ENCODE measurements around the gene ANXA4.
"Not testable (repeated sequence)": the region's sequence is repeated elsewhere in the genome, so short reads cannot be mapped to it uniquely, and the experiment has no call there.

The ANXA4 gene

DNA sequence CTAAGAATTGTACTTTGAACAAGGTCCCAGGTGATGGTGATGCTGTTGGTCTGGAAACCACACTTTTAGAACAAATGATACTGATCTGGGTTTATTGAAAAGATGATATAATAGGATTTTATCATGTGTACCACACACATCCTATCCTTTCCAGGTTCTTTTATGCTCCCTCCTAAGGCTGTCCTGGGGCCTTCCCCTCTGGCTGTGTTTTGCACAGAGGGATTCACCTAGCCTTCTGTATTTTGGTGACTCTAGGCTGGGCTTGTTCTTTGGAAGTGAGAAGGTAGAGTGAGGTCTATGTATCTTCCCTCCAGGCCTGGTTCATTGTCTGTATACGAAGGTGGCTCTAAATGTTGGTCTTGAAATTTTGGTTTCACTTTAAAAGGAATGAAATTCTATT is 12.7 kb downstream of the ANXA4 start:
- no peak for DNase-seq (ENCODE audit: low read depth)

DNA sequence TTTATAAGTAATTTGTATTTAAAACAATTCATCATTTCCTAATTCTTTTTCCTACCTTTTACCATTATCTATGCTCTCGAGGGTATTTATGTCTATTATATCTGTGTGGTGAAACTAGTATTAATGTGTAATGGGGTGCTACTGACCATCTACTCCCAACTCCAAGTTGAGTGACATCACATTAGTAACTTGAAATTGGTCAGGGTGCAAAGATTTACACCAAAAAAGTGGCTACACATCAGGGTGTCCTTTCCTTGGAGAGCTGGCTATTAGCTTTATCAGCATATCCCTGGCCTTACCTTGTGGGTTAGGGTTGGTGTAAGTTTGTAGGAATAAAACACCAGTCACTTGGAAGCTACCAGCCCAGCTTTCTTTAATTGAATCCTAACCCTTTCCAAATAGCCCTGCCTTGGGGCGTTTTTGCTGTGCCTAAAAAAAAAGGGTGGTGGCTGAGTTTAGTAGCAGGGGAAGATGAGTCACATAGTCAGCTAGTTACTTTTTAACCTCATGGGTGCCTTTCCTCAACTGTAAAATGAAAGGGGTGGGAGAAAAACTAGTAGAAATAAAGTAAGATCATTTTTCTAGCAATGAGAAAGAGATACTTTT is 14.0 kb downstream of the ANXA4 start:
- DNase-seq (ENCODE audit: low read depth): peak; percentile 90

DNA sequence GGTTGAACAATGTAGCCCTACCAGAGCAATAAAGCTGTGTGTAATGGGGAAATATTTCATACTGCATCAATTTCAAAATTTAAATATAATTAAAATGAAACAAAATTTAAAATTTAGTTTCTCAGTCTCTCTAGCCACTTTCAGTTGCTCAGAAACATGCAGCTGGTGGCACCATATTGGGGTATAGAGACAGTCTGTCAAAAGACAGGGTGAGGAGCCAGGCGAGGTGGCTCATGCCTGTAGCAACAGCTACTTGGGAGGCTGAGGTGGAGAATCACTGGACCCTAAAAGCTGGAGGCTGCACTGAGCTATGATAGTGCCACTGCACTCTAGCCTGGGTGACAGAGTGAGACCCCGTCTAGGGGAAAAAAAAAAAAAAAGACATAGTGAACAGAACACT is 20.1 kb downstream of the ANXA4 start:
- DNase-seq (ENCODE audit: low read depth): no peak

DNA sequence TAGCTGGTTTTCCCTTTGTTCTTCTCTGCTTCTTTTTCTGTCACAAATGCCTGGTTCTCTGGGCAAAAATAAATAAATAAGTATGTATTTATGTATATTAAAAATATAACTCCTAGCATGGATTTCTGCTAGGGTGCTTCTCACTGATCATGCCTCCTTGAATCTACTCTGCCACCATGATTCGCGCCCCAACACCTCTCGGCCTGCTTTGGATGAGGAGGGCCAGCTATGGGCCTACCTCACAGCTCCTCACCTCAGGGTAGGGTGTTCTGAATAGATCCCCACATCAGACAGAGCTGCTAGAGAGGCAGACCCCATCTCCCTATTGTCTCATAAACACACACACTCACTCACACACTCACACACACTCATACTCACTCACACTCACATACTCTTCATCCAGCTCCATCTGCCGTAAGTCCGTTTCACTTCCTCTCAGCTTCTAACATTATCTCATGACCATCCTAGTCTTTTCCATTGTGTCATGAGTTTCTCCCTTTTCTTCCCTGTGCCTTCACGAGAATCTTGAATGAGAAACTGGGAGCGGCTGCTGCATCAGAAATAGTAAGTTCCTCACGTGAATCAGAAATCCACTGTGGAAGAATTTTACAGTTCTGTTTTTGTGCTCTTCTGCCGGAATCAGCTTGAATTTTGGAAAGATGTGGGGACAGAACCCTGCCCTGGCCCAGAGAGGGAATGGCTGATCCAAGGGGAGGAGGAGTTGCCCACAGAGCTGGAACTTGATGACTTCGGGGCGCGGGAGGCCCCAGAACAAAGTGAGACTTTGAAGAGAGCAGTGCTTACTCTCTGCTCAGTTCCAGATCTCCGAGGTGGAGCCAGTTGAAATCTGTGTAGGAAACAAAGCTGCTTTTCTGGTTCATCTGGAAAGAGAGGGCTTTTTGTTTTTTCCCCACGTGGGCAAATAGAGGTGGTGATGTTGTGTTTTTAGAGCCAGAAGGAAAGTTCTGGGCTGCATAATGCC is 20.9 kb downstream of the ANXA4 start:
- no peak for DNase-seq (ENCODE audit: low read depth)

DNA sequence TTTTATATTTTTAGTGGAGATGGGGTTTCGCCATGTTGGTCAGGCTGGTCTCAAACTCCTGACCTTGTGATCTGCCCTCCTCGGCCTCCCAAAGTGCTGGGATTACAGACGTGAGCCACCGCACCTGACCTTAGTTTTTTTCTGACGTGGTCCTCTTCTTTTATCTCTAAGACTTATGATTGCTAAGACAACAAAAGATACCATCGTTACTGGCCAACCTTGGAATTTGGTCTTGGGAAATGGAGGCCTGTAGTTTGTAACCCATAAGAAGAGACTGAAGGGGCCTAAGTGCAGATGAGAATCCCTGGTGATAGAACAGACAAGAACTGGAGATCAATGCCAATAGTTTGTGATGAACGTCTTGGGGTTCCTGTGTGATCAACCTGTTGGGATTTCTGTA is 21.9 kb downstream of the ANXA4 start:
- not testable (repeated sequence) for DNase-seq (ENCODE audit: low read depth)

DNA sequence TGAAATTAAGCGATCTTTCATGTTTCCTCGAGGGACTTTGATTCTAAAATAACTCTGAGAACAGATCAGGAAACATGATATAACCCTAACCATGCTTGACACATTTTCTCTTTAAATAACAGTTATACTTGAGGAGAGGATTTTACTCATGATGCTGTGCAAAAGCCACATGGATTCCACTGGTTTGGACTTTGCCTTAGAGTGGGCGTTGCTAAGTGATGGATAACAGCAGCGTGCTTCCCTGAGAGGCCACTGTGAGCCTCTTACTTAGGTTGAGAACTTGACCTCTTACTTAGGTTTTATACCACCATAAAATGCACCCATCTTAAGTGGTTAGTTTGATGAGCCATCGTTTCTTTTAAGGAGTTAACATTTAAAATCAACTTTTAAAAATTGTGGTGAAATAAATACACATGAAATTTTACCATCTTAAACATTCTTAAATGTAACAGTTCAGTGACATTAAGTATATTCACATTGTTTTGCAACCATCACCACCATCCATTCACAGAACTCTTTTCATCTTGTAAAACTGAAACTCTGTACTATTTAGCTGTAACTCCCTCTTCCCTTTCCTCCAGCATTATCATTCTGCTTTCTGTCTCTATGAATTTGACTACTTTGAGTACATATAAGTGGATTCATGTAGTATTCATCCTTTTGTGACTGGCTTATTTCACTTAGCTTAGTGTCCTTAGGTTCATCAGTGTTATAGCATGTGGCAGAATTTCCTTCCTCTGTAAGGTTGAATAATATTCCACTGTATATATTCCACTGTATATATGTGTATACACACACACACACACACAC is 22.6 kb downstream of the ANXA4 start:
- DNase-seq (ENCODE audit: low read depth): no peak

GRCh38 chr2:69765096-69765380 is 23.1 kb downstream of the ANXA4 start:
- no peak for DNase-seq (ENCODE audit: low read depth)

DNA sequence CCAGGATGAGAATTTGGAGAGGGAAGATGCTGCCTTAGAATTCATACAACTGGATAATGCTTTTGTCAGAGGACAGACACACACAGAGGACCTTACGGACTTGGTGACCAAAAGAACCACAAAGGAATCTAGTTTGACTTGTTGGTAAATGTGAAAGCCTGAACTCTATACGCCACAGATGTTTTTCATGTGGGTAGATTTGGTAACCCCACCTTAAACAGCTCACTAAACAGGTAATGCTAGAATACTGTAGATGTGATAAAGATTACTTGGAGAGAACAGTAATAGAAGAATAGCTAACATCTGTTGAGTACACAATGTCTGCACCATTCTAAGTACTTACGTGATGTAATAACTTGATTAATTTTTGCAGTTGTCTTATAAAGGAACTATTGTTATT is 24.1 kb downstream of the ANXA4 start:
- no peak for DNase-seq (ENCODE audit: low read depth)

DNA sequence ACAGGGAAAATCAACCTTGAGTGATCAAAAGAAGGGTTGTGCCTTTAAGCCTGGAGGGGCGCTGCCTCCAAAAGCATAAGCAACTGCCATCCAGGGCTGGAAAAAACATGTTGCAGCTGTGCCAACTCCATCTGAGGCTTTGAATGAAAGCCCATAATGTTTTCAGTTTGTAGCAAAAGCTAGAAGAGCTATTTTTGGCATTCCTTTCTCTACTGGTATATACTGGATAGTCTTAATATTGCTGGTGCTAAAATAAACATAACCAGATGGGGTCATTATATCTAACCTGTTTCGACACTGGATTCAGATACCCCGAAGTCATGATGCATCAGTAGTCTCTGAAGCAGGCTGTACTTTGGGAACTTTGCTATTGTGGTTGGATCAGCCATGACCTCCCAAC is 25.1 kb downstream of the ANXA4 start:
- DNase-seq (ENCODE audit: low read depth): peak; percentile 64

- no peak for DNase-seq (ENCODE audit: low read depth)
Observed at GRCh38 chr2:69768235-69768634, 26.3 kb downstream of the ANXA4 start.

DNA sequence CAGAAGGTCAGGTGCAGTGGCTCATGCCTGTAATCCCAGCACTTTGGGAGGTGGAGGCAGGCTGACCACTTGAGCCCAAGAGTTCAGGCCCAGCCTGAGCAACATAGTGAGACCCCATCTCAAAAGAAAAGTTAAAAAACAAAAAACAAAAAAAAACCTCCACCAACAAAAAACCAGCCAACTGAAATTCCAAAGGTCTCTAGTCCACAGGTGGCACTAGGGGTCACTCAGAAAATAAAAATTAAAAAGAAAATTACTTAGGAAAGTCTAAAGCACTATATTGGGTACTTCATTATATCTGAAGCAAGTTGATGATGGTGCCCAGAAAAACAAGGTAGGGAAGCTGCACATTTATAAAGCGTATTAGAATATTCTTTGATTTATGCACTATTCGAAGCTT is 26.9 kb downstream of the ANXA4 start:
- DNase-seq (ENCODE audit: low read depth): no peak

DNA sequence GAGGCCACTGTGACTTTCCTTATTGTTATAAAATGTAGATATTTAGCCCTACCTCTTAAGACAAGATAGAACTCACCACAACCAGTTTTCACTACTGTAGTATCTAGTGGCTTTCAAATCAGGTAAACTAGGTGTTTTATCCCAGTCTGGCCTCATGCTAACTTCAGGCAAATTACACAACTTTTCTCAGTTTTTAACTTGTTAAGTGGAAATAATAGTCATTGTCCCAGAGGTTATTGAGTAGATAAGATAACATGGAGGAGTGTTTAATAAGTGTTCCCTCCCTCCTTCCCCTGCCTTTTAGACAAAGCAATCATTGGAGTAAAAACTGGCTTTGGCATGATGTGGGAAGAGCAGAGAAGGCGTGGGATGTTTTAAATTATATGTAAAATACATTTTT is 27.3 kb downstream of the ANXA4 start:
- DNase-seq (ENCODE audit: low read depth): no peak

- peak; percentile 92 for DNase-seq (ENCODE audit: low read depth)
Observed at GRCh38 chr2:69770193-69770702, 28.3 kb downstream of the ANXA4 start.

DNA sequence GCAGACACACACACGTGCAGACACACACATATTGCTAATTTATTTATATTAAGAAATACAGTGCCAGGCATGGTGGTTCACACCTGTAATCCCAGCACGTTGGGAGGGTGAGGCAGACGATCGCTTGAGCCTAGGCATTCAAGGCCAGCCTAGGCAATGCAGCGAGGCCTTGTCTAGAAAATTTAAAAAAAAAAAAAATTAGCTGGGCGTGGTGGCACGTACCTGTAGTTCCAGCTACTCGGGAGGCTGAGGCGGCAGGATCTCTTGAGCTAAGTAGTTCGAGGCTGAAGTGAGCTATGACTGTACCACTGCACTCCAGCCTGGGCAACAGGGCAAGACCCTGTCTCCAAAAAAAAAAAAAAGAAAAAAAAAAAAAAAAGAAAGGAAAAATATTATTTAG is 28.8 kb downstream of the ANXA4 start:
- DNase-seq (ENCODE audit: low read depth): no peak

DNA sequence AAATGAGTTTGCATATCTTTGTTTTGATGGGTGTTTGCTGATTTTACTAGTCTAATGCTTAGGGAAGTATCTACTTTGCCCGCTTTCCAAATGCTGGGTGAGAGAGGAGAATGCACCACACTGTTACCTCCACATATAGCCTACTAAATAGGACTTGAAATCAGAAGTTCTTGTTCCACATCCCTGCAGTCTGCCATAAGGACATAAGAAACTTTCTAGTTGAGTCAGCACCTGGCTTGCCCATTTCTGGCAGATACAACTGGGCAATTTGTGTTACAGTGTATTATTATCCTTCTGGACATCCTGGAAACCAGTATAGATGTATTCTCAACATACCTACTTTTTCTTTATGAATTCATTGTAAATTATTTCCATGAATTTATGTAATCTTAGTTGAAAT is 29.5 kb downstream of the ANXA4 start:
- DNase-seq (ENCODE audit: low read depth): no peak

DNA sequence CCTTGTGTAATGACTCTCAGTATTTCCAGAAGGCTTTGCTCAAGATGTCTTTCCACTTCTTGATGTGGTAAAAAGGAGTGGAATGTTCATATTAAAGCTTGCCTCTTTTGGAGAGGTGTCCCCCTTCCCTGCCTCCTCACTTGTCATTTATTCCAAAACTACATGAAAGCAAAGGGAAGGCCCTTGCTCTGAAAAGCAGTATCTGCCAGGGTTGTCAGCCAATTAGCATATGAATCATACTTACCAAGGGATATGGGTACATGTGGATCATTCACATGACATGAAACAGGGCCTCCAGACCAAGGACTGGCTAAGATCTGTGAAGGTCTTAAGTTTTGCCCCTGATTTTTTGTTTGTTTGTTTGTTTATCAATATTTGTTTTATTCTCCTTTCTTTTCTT is 31.3 kb downstream of the ANXA4 start:
- DNase-seq (ENCODE audit: low read depth): peak; percentile 77

GRCh38 chr2:69774258-69774983 is 32.5 kb downstream of the ANXA4 start:
- DNase-seq (ENCODE audit: low read depth): not testable (repeated sequence)

DNA sequence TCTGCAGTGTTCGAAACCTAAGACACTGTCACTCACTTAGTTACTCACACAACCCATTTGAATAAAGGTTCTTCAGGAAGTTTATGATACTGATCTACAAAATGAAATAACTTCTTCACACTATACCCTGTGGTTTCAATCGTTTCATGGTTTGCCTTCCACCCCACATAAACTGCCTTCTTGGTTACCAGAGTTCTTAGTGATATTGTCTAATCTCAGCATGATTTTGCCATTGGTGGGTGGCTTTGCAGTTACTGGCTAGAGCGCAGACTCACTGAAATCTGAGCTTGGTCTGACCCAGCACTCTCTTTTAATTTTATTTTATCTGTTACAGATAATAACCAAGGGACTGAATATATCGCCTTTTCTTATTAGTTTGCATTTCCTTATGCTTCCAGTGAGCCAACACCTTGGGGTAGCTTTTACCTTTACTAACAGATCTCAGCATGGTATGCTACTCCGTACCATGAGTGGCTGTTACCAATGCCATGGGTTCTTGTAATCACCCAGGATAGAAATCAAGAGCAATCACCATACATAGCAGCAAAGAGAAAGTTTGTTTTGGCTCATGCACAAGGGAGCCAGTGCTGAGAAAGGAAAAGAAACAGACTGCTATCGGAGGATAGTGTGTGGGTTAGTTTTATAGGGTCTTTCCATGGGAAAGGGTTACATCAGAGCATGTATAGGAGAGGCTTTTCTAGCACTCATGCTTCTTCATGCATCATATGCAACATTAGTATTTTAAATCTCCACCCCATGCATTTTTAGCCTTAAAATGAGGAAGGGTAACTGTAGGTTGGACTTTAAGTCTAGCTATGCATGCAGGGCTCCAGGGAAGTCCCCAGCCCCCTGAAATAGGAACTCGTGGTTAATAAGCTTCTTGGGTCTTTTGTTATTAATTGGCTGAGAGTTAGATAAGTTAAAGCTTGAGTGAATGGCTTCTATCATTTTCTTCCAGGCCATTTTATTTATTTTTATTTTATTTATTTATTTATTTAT is 33.3 kb downstream of the ANXA4 start:
- no peak for DNase-seq (ENCODE audit: low read depth)

DNA sequence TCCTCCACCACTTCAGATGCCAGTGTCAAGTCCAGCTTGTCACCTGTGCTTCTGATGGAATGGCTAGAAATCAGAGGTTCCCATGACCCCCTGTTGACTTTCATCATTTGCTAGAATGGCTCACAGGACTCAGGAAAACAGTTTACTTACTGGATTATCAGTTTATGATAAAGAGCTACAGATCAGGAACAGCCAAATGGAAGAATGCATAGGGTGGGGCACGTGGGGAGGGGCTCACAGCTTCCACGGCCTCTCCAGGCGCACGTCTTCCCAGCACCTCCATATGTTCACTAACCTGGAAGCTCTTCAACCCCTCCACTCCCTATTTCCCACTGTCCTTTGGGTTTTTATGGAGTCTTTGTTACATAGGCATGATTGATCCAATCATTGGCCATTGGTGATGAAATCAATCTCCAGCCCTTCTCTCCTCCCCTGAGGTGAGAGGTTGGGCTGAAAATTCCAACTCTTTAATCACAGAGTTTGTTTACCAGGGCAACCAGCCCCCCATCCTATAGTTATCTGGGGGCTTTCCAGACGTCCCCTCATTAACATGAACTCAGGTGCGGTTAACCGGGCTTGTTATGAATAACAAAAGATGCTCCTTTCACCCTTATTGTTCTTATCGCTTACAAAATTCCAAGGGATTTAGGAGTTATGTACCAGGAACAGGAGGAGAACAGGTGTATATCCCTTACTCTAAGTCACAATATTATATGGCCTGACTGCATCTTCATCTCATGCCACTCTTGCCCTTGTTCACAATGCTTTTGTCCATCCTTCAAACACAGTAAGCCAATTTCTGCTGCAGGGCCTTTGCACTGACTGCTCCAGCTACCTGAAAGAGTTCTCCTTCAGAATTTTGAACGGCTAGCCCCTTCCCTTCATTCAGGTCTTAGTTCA is 35.2 kb downstream of the ANXA4 start:
- DNase-seq (ENCODE audit: low read depth): no peak

DNA sequence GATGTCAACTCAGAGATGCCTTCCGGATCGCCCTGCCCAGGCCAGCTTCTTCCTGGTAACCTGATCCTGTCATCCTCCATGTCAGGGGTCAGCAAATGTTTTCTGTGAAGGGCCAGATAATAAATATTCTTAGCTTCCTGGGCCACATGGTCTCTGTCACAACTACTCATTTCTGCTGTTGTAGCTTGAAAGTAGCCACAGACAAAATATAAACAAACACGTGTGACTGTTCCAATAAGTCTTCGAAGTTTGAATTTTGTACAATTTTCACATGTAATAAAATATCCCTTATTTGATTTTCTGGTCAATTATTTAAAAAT is 35.8 kb downstream of the ANXA4 start:
- DNase-seq (ENCODE audit: low read depth): no peak

All from ELR (cell line).